Thymus (tissue), 14 donors: Measurements from ENCODE around the gene GSTCD. TPM values are rescaled to one million over a fixed set of nuclear protein-coding genes. Genes with fewer than 3 reads are reported as not detected.
A peak's percentile ranks its signal among the peaks of the same experiment; 100 is the strongest.

Experiments
- DNase-seq, 9 donors: peaks; one replicate each; pipeline ENCODE4 v3.0.0-alpha.2; 2013; ENCODE audit warnings: low spot score in 9 of 9, low read depth in 6 of 9, missing footprints in 1 of 9
- H3K27ac ChIP-seq, 2 donors: one replicate each; pipeline ENCODE4 v1.5.1; 2013; ENCODE audit warnings: control low read depth in 1 of 2, low read depth in 1 of 2, low read length in 1 of 2, mild to moderate bottlenecking in 1 of 2, moderate library complexity in 1 of 2
- H3K27me3 ChIP-seq, 2 donors: one replicate each; pipeline ENCODE4 v1.5.1; 2013; ENCODE audit warnings: low read length in 1 of 2; ENCODE audit not compliant: control insufficient read depth in 2 of 2, insufficient read depth in 1 of 2
- H3K36me3 ChIP-seq, 2 donors: one replicate each; pipeline ENCODE4 v1.5.1; 2013; ENCODE audit warnings: low read length in 1 of 2, mild to moderate bottlenecking in 1 of 2, moderate library complexity in 1 of 2; ENCODE audit not compliant: control insufficient read depth in 2 of 2, insufficient read depth in 2 of 2
- H3K4me1 ChIP-seq, 2 donors: one replicate each; pipeline ENCODE4 v1.5.1; 2013; ENCODE audit warnings: low read length in 2 of 2; ENCODE audit not compliant: control insufficient read depth in 2 of 2, insufficient read depth in 2 of 2
- H3K4me3 ChIP-seq, 2 donors: one replicate each; pipeline ENCODE4 v1.5.1; 2013; ENCODE audit warnings: low read length in 2 of 2, control low read depth in 1 of 2, mild to moderate bottlenecking in 1 of 2
- H3K9me3 ChIP-seq, 2 donors: one replicate each; pipeline ENCODE4 v1.5.1; 2013; ENCODE audit warnings: low read length in 1 of 2, mild to moderate bottlenecking in 1 of 2; ENCODE audit not compliant: control insufficient read depth in 2 of 2, insufficient read depth in 1 of 2
- WGBS: extraction: QIAGEN DNeasy Blood & Tissue Kit; methylation state at CpG from one replicate; pipeline ENCODE4 v1.1.7; 2013; 5-methylcytosine and 5-hydroxymethylcytosine counted together
- long read RNA-seq, 10 donors: transcript quantifications; one replicate each; lab custom pipeline, GENCODE V29; 2026
- polyA plus RNA-seq: library from polyadenylated mRNA; stranded (reverse); fragments of 200-250 nt; gene quantifications from one replicate; pipeline ENCODE4 v1.2.3, GENCODE V29; 2013
- total RNA-seq: library from RNA; stranded (reverse); fragments of 120-200 nt; gene quantifications from one replicate; pipeline ENCODE4 v1.2.4, GENCODE V29; 2013
- donor health status: healthy.

The GSTCD gene
- total RNA-seq (9.1 TPM), polyA plus RNA-seq (3.3 TPM)
- long read RNA-seq, donor 1 = 0 reads
- long read RNA-seq, donor 2 = 0 reads
- long read RNA-seq, donor 3, full-length matches to known transcripts = 5 of 5 reads
- long read RNA-seq, donor 3, partial matches to known transcripts = 0 of 5 reads
- long read RNA-seq, donor 3, other reads (novel, unspliced or antisense) = 0 of 5 reads
- long read RNA-seq, donor 4, full-length matches to known transcripts = 1 of 1 reads
- long read RNA-seq, donor 4, partial matches to known transcripts = 0 of 1 reads
- long read RNA-seq, donor 4, other reads (novel, unspliced or antisense) = 0 of 1 reads
- long read RNA-seq, donor 5, full-length matches to known transcripts = 1 of 1 reads
- long read RNA-seq, donor 5, partial matches to known transcripts = 0 of 1 reads
- long read RNA-seq, donor 5, other reads (novel, unspliced or antisense) = 0 of 1 reads
- long read RNA-seq, donor 6, full-length matches to known transcripts = 1 of 1 reads
- long read RNA-seq, donor 6, partial matches to known transcripts = 0 of 1 reads
- long read RNA-seq, donor 6, other reads (novel, unspliced or antisense) = 0 of 1 reads
- long read RNA-seq, donor 7, full-length matches to known transcripts = 1 of 1 reads
- long read RNA-seq, donor 7, partial matches to known transcripts = 0 of 1 reads
- long read RNA-seq, donor 7, other reads (novel, unspliced or antisense) = 0 of 1 reads
- long read RNA-seq, donor 8, full-length matches to known transcripts = 1 of 1 reads
- long read RNA-seq, donor 8, partial matches to known transcripts = 0 of 1 reads
- long read RNA-seq, donor 8, other reads (novel, unspliced or antisense) = 0 of 1 reads
- long read RNA-seq, donor 9, full-length matches to known transcripts = 1 of 1 reads
- long read RNA-seq, donor 9, partial matches to known transcripts = 0 of 1 reads
- long read RNA-seq, donor 9, other reads (novel, unspliced or antisense) = 0 of 1 reads
- long read RNA-seq, donor 10 = 0 reads

GRCh38 chr4:105708181-105709080, at the start of gene GSTCD, which contains the start of gene INTS12:
Gene GSTCD, plus strand, starts transcription at chr4:105708784. Its CDS starts 8,830 bp downstream, at chr4:105717614.
Gene INTS12, minus strand, starts transcription at chr4:105708689. Its CDS starts 8,684 bp downstream, at chr4:105700005.
- H3K4me3 ChIP-seq = peak within 1 kb of the TSS; percentile 83 to 89
- WGBS = under 1% methylated on average over 63 of the region's 63 CpGs
- H3K4me1 ChIP-seq = peaks cover 0 to 11% of the 10 kb centered on the region in 2 donors
- H3K9me3 ChIP-seq = no peaks in the 10 kb centered on the region
- peak; percentile 77 to 95 (median 85) for DNase-seq
- H3K36me3 ChIP-seq = peaks cover 0 to 4% of the 10 kb centered on the region in 2 donors
- no peaks in the 10 kb centered on the region for H3K27me3 ChIP-seq
- H3K27ac ChIP-seq = peak within 1 kb of the TSS; percentile 87

- DNase-seq = no peak
- H3K9me3 ChIP-seq = no peaks in the 10 kb centered on the region
- H3K4me1 ChIP-seq = no peaks in the 10 kb centered on the region
- H3K36me3 ChIP-seq = no peaks in the 10 kb centered on the region
- H3K4me3 ChIP-seq = no peak overlapping the region
- no peak overlapping the region for H3K27ac ChIP-seq
- no peaks in the 10 kb centered on the region for H3K27me3 ChIP-seq
- WGBS = 96% methylated on average over 6 of the region's 6 CpGs
Measured at GRCh38 chr4:105659190-105659589, 49.4 kb upstream of the GSTCD start.

- Histone ChIP-seq H3K4me3 (no peak overlapping the region), H3K27ac (no peak overlapping the region), H3K9me3 (no peaks in the 10 kb centered on the region), H3K27me3 (no peaks in the 10 kb centered on the region), H3K36me3 (no peaks in the 10 kb centered on the region), H3K4me1 (no peaks in the 10 kb centered on the region)
- no peak for DNase-seq
- WGBS = 97% methylated on average over 3 of the region's 3 CpGs
Measured at GRCh38 chr4:105661028-105661427, 47.6 kb upstream of the GSTCD start.

GRCh38 chr4:105662935-105663675, 45.5 kb upstream of the GSTCD start:
- Histone ChIP-seq H3K36me3 (no peaks in the 10 kb centered on the region), H3K4me3 (no peak overlapping the region), H3K27ac (no peak overlapping the region), H3K27me3 (no peaks in the 10 kb centered on the region), H3K9me3 (no peaks in the 10 kb centered on the region), H3K4me1 (no peaks in the 10 kb centered on the region)
- WGBS = 96% methylated on average over 2 of the region's 2 CpGs
- no peak for DNase-seq

- no peaks in the 10 kb centered on the region for H3K36me3 ChIP-seq
- no peak overlapping the region for H3K27ac ChIP-seq
- 73% methylated on average over 5 of the region's 5 CpGs for WGBS
- H3K27me3 ChIP-seq = no peaks in the 10 kb centered on the region
- H3K4me3 ChIP-seq = no peak overlapping the region
- DNase-seq = peak in 1 of 9 donors; percentile 5
- no peaks in the 10 kb centered on the region for H3K9me3 ChIP-seq
- H3K4me1 ChIP-seq = no peaks in the 10 kb centered on the region
Measured at GRCh38 chr4:105666693-105667092, 41.9 kb upstream of the GSTCD start.

GRCh38 chr4:105670684-105671083, 37.9 kb upstream of the GSTCD start:
- H3K4me3 ChIP-seq = no peak overlapping the region
- no peak for DNase-seq
- H3K36me3 ChIP-seq = no peaks in the 10 kb centered on the region
- no peaks in the 10 kb centered on the region for H3K27me3 ChIP-seq
- no peak overlapping the region for H3K27ac ChIP-seq
- H3K4me1 ChIP-seq = no peaks in the 10 kb centered on the region
- H3K9me3 ChIP-seq = no peaks in the 10 kb centered on the region

- H3K36me3 ChIP-seq = no peaks in the 10 kb centered on the region
- WGBS = 88% methylated on average over 2 of the region's 2 CpGs
- no peak overlapping the region for H3K27ac ChIP-seq
- H3K4me3 ChIP-seq = no peak overlapping the region
- DNase-seq = no peak
- H3K9me3 ChIP-seq = no peaks in the 10 kb centered on the region
- no peaks in the 10 kb centered on the region for H3K4me1 ChIP-seq
- H3K27me3 ChIP-seq = no peaks in the 10 kb centered on the region
Measured at GRCh38 chr4:105671301-105671700, 37.3 kb upstream of the GSTCD start.

GRCh38 chr4:105674011-105674410, 34.6 kb upstream of the GSTCD start:
- Histone ChIP-seq H3K27ac (no peak overlapping the region), H3K36me3 (no peaks in the 10 kb centered on the region), H3K4me3 (no peak overlapping the region), H3K4me1 (no peaks in the 10 kb centered on the region), H3K27me3 (no peaks in the 10 kb centered on the region), H3K9me3 (no peaks in the 10 kb centered on the region)
- 98% methylated on average over 1 of the region's 1 CpG for WGBS
- no peak for DNase-seq
